Measurements from ENCODE around the gene PIAS1. TPM values are rescaled to one million over a fixed set of nuclear protein-coding genes. Genes with fewer than 3 reads are reported as not detected.
A peak's percentile ranks its signal among the peaks of the same experiment; 100 is the strongest.
"Not testable (repeated sequence)": the region's sequence is repeated elsewhere in the genome, so short reads cannot be mapped to it uniquely, and the experiment has no call there.

The PIAS1 gene
- total and polyA plus RNA-seq, 2 donors, result 32.1 to 79.8 TPM

DNA sequence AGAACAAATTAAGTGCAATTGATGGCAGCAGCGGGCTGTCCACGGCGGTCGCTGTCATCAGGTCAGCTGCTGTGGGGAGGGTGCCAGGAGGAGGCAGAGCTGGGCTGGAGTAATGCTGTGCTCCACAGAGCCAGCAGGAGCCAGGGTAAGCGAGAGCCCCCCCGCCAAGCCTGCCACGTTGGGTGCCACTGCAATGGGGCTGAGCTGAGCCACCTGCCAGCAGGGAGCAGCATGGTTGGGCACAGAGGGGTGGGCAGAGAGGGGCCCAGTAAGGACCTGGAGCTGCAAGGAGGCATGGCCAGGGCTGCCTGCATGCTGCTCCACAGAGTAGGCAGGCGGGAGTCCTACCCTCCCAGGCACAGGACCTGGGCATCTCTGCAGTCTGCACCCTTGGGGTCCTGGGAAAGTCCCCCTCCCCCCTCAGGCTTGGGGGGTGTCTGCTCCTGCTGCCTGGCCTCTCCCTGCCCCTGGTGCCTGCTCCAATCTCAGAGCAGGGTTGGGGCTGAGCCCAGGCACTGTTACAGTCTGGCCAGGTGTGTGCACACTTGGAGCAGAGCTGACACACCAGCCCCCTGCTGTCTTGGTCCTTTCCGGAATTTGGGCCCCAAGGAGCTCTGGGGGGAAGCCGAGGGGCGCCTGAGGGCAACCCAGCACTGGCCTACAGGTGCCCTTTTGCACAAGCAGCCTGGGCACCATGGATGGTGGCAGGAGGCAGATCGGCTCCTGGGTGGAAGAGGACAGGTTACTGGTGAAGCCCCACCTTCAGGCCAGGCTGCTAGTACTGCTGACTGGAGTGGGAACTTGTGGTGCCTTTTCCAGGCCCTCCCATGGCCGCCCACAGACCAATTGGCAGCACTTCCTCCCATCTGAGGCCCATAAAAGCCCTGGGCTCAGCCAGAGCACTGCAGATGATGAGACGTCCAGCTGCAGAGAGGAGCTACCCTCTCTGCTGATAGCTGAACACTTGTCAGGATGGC, 8.5 kb upstream of the PIAS1 start:
- H3K36me3 ChIP-seq (ENCODE audit: insufficient read depth), result no peaks in the 10 kb centered on the region
- H3K27ac ChIP-seq (ENCODE audit: low read depth), result no peak overlapping the region
- 85% methylated on average over 14 of the region's 14 CpGs for WGBS
- no peak overlapping the region for H3K4me3 ChIP-seq (ENCODE audit: low read depth, low read length)
- H3K4me1 ChIP-seq (ENCODE audit: insufficient read depth), result no peaks in the 10 kb centered on the region
- DNase-seq (ENCODE audit: extremely low spot score), result no peak

DNA sequence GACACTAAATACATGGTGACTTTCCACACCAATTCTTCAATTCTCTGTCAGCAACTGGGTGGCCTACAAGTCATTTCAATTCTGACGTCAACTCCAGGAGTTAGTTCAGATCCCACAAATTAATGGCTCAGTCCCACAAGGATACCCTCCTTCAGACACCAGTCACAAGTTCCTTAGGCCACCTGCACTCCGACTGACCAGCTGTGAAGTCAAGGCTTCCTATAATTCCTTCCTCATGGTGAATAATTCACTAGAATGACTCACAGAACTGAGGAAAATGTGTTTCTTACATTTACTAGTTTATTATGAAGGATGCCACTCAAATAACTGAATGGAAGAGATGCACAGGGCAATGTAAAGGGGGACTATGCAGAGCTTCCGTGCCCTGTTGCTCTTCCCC, 6.3 kb upstream of the PIAS1 start:
- H3K36me3 ChIP-seq (ENCODE audit: insufficient read depth), result no peaks in the 10 kb centered on the region
- no peak overlapping the region for H3K4me3 ChIP-seq (ENCODE audit: low read depth, low read length)
- DNase-seq (ENCODE audit: extremely low spot score), result no peak
- WGBS, result 97% methylated on average over 3 of the region's 3 CpGs
- H3K4me1 ChIP-seq (ENCODE audit: insufficient read depth), result no peaks in the 10 kb centered on the region
- no peak overlapping the region for H3K27ac ChIP-seq (ENCODE audit: low read depth)

DNA sequence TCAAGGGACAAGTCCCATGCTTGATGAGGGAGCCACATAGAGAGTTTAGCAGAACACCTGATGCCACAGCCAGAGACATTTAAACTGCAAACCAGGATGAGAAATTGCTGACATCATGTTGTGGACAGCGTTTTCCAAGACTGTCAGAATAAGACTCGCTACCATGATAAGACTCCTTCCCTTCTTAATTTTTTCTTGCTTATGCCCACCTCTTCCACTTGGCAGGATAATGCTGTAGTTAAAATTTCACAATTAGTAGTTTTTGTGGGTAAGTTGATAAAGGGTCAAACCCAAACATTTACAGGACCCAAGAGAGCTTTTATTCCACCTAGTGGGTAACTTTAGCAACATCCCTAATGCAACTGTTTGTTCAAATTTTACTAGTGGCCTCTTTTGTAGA, 3.0 kb upstream of the PIAS1 start:
- no peaks in the 10 kb centered on the region for H3K36me3 ChIP-seq (ENCODE audit: insufficient read depth)
- DNase-seq (ENCODE audit: extremely low spot score), result no peak
- 54% methylated on average over 2 of the region's 2 CpGs for WGBS
- H3K27ac ChIP-seq (ENCODE audit: low read depth), result no peak overlapping the region
- no peaks in the 10 kb centered on the region for H3K4me1 ChIP-seq (ENCODE audit: insufficient read depth)
- H3K4me3 ChIP-seq (ENCODE audit: low read depth, low read length), result no peak overlapping the region

DNA sequence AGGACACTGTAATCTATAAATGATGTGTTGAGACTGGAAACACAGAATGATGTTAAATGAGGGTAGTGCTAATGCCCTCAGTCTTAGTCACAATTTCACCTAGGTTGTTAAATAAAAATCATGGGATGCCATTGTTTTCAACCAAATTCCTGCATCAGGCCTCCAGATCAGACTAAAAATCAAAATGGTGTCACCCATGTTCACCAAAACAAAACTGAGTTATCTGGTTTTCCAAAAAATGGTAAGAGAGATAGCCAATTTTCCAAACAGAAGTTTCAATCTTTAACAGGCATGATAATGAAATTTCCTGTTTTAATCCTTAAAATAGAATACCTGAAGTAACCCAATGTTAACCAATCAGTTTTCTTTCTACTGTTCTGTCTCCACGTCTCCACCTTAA, 2.2 kb upstream of the PIAS1 start:
- H3K4me3 ChIP-seq (ENCODE audit: low read depth, low read length), result no peak overlapping the region
- DNase-seq (ENCODE audit: extremely low spot score), result no peak
- no peak overlapping the region for H3K27ac ChIP-seq (ENCODE audit: low read depth)
- H3K36me3 ChIP-seq (ENCODE audit: insufficient read depth), result no peaks in the 10 kb centered on the region
- H3K4me1 ChIP-seq (ENCODE audit: insufficient read depth), result no peaks in the 10 kb centered on the region
- WGBS, result 91% methylated on average over 1 of the region's 1 CpG

- 93% methylated on average over 4 of the region's 4 CpGs for WGBS
- no peaks in the 10 kb centered on the region for H3K4me1 ChIP-seq (ENCODE audit: insufficient read depth)
- H3K4me3 ChIP-seq (ENCODE audit: low read depth, low read length), result no peak overlapping the region
- H3K27ac ChIP-seq (ENCODE audit: low read depth), result no peak overlapping the region
- no peak for DNase-seq (ENCODE audit: extremely low spot score)
- no peaks in the 10 kb centered on the region for H3K36me3 ChIP-seq (ENCODE audit: insufficient read depth)
These were observed 1.7 kb upstream of the PIAS1 start for GRCh38 chr15:68052431-68052830.

- 80% methylated on average over 6 of the region's 6 CpGs for WGBS
These were observed 1.1 kb upstream of the PIAS1 start for GRCh38 chr15:68053001-68053400.

GRCh38 chr15:68054628-68055223, 611 bp downstream of the PIAS1 start:
- Histone ChIP-seq H3K36me3 (ENCODE audit: insufficient read depth) (no peaks in the 10 kb centered on the region), H3K27ac (ENCODE audit: low read depth) (peak overlapping the region; percentile 89), H3K4me3 (ENCODE audit: low read depth, low read length) (peak overlapping the region; percentile 84), H3K4me1 (ENCODE audit: insufficient read depth) (no peaks in the 10 kb centered on the region)
- DNase-seq (ENCODE audit: extremely low spot score), result no peak
- under 1% methylated on average over 33 of the region's 33 CpGs for WGBS

More at GRCh38 chr15:68053001-68053400, 1.1 kb upstream of the PIAS1 start:
- H3K4me3 ChIP-seq (ENCODE audit: low read depth, low read length), result no peak overlapping the region
- H3K4me1 ChIP-seq (ENCODE audit: insufficient read depth), result no peaks in the 10 kb centered on the region
- DNase-seq (ENCODE audit: extremely low spot score), result no peak
- H3K27ac ChIP-seq (ENCODE audit: low read depth), result no peak overlapping the region
- H3K36me3 ChIP-seq (ENCODE audit: insufficient read depth), result no peaks in the 10 kb centered on the region

GRCh38 chr15:68055224-68055705, 1.1 kb downstream of the PIAS1 start:
- H3K27ac ChIP-seq (ENCODE audit: low read depth), result no peak overlapping the region
- no peaks in the 10 kb centered on the region for H3K36me3 ChIP-seq (ENCODE audit: insufficient read depth)
- no peaks in the 10 kb centered on the region for H3K4me1 ChIP-seq (ENCODE audit: insufficient read depth)
- no peak for DNase-seq (ENCODE audit: extremely low spot score)
- WGBS, result under 1% methylated on average over 15 of the region's 15 CpGs
- peak overlapping the region; percentile 84 for H3K4me3 ChIP-seq (ENCODE audit: low read depth, low read length)

DNA sequence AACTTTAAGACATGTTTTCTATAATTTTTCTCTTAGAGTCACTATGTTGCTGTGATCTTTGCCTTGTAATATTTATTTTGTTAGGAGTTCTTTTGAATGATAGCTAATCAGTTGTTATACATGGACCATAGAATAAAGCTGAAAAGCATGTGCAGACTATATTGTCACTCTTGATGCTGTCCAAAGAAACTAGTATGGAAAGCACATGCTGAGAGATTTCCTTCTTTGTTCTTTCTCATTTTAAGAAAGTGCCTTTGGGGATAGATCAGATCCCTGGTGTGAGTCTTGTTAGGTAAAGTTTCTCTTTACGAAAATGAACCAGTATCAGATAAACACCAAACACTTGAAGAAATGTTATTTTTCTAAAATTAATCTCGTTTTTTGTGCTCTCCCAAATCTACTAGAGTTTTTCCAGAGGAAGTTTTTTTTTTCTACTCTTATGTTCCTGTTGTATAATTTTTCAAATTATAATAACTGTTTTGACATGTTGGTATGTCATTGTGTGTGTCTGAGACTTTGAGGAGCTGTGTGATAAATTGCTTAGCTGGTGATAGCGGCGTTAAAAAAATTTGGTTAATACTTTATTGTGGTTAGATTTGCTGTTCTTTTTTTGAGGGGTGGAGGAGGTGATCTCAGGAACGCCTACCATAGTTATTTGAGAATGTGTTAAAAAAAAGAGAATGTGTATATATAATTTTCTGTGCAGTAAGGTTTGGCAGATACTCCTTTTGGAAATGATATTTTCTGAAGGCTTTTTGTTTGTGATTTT, 2.2 kb downstream of the PIAS1 start:
- Histone ChIP-seq H3K4me3 (ENCODE audit: low read depth, low read length) (no peak overlapping the region), H3K4me1 (ENCODE audit: insufficient read depth) (no peaks in the 10 kb centered on the region), H3K36me3 (ENCODE audit: insufficient read depth) (no peaks in the 10 kb centered on the region), H3K27ac (ENCODE audit: low read depth) (no peak overlapping the region)
- DNase-seq (ENCODE audit: extremely low spot score), result no peak
- 32% methylated on average over 5 of the region's 5 CpGs for WGBS

- Histone ChIP-seq H3K4me1 (ENCODE audit: insufficient read depth) (no peaks in the 10 kb centered on the region), H3K27ac (ENCODE audit: low read depth) (no peak overlapping the region), H3K4me3 (ENCODE audit: low read depth, low read length) (no peak overlapping the region), H3K36me3 (ENCODE audit: insufficient read depth) (no peaks in the 10 kb centered on the region)
- no peak for DNase-seq (ENCODE audit: extremely low spot score)
These were observed 2.9 kb downstream of the PIAS1 start for GRCh38 chr15:68057034-68057433.

- Histone ChIP-seq H3K36me3 (ENCODE audit: insufficient read depth) (no peaks in the 10 kb centered on the region), H3K27ac (ENCODE audit: low read depth) (no peak overlapping the region), H3K4me1 (ENCODE audit: insufficient read depth) (no peaks in the 10 kb centered on the region), H3K4me3 (ENCODE audit: low read depth, low read length) (no peak overlapping the region)
- DNase-seq (ENCODE audit: extremely low spot score), result no peak
- WGBS, result 68% methylated on average over 6 of the region's 6 CpGs
These were observed 3.6 kb downstream of the PIAS1 start for GRCh38 chr15:68057758-68058157.

DNA sequence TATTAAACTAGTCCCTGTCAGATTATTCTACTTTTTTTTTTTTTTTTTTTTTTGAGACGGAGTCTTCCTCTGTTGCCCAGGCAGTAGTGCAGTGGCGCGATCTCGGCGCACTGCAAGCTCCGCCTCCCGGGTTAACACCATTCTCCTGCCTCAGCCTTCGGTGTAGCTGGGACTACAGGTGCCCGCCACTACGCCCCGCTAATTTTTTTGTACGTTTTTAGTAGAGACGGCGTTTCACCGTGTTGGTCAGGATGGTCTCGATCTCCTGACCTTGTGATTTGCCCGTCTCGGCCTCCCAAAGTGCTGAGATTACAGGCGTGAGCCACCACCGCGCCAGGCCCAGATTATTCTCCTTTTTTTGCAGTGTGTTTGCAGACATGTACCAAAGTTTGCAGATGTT, 4.9 kb downstream of the PIAS1 start:
- H3K4me1 ChIP-seq (ENCODE audit: insufficient read depth); H3K36me3 ChIP-seq (ENCODE audit: insufficient read depth); DNase-seq (ENCODE audit: extremely low spot score); H3K4me3 ChIP-seq (ENCODE audit: low read depth, low read length); H3K27ac ChIP-seq (ENCODE audit: low read depth): not testable (repeated sequence)
- WGBS, result 97% methylated on average over 21 of the region's 21 CpGs

- Histone ChIP-seq H3K4me1 (ENCODE audit: insufficient read depth) (no peaks in the 10 kb centered on the region), H3K36me3 (ENCODE audit: insufficient read depth) (no peaks in the 10 kb centered on the region), H3K4me3 (ENCODE audit: low read depth, low read length) (no peak overlapping the region), H3K27ac (ENCODE audit: low read depth) (no peak overlapping the region)
- WGBS, result 96% methylated on average over 6 of the region's 6 CpGs
- no peak for DNase-seq (ENCODE audit: extremely low spot score)
These were observed 5.5 kb downstream of the PIAS1 start for GRCh38 chr15:68059630-68060029.
